KMS-11 (cell line): Measurements from ENCODE around the gene GPA33.

Source experiments
- H2AFZ ChIP-seq: fragments of 200-600 bp; sonication (generic); 2 replicates; pipeline ENCODE4 v1.6.1; 2016; ENCODE audit warnings: antibody characterized with exemption, mixed run types, low read depth
- H3K27ac ChIP-seq: fragments of 200-600 bp; sonication (generic); 2 replicates; pipeline ENCODE4 v1.6.1; 2016; ENCODE audit warnings: mild to moderate bottlenecking, mixed run types
- H3K27me3 ChIP-seq: fragments of 200-600 bp; sonication (generic); 2 replicates; pipeline ENCODE4 v1.6.1; 2017; ENCODE audit warnings: mild to moderate bottlenecking, low read depth, mixed run types, moderate library complexity; ENCODE audit not compliant: insufficient read depth
- H3K36me3 ChIP-seq: fragments of 200-600 bp; sonication (generic); 2 replicates; pipeline ENCODE4 v1.6.1; 2017; ENCODE audit warnings: mild to moderate bottlenecking, mixed run types; ENCODE audit not compliant: insufficient read depth
- H3K4me1 ChIP-seq: fragments of 200-600 bp; sonication (generic); 2 replicates; pipeline ENCODE4 v1.6.1; 2016; ENCODE audit warnings: mild to moderate bottlenecking, low read depth, mixed run types; ENCODE audit not compliant: poor library complexity, severe bottlenecking
- H3K4me2 ChIP-seq: fragments of 200-600 bp; sonication (generic); 2 replicates; pipeline ENCODE4 v1.7.0; 2016; ENCODE audit warnings: mild to moderate bottlenecking, mixed run types
- H3K4me3 ChIP-seq: fragments of 200-600 bp; sonication (generic); IDR thresholded peaks from 2 replicates; pipeline ENCODE4 v1.6.1; 2017; ENCODE audit warnings: low read depth, low read length, mixed read lengths; ENCODE audit not compliant: insufficient read depth
- H3K79me2 ChIP-seq: fragments of 200-600 bp; sonication (generic); 2 replicates; pipeline ENCODE4 v1.6.1; 2016; ENCODE audit warnings: low read depth, mixed run types; ENCODE audit not compliant: insufficient read depth
- H3K9ac ChIP-seq: fragments of 200-600 bp; sonication (generic); 2 replicates; pipeline ENCODE4 v1.6.1; 2016; ENCODE audit warnings: mild to moderate bottlenecking, mixed run types
- H4K20me1 ChIP-seq: fragments of 200-600 bp; sonication (generic); 2 replicates; pipeline ENCODE4 v1.6.1; 2016; ENCODE audit warnings: mild to moderate bottlenecking, mixed run types; ENCODE audit not compliant: insufficient read depth
- TF ChIP-seq, protein P1 (sequence below): fragments of 200-600 bp; sonication (generic); conservative IDR thresholded peaks from 2 replicates; pipeline ENCODE4 v1.6.1; 2017; ENCODE audit warnings: low read depth, mild to moderate bottlenecking, antibody characterized with exemption, low read length, moderate library complexity, mixed read lengths

Gene GPA33

DNA sequence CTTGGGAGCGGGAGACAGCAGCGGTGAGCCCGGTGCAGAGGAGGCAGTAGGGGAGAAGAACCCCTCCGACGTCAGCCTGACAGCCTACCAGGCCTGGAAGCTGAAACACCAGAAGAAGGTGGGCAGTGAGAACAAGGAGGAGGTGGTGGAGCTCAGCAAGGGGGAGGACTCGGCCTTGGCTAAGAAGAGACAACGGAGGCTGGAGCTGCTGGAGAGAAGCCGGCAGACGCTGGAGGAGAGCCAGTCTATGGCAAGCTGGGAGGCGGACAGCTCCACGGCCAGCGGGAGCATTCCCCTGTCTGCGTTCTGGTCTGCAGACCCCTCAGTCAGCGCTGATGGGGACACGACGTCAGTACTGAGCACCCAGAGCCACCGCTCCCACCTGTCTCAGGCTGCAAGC is 36.6 kb upstream of the GPA33 start:
- TF ChIP-seq, protein P1, sequence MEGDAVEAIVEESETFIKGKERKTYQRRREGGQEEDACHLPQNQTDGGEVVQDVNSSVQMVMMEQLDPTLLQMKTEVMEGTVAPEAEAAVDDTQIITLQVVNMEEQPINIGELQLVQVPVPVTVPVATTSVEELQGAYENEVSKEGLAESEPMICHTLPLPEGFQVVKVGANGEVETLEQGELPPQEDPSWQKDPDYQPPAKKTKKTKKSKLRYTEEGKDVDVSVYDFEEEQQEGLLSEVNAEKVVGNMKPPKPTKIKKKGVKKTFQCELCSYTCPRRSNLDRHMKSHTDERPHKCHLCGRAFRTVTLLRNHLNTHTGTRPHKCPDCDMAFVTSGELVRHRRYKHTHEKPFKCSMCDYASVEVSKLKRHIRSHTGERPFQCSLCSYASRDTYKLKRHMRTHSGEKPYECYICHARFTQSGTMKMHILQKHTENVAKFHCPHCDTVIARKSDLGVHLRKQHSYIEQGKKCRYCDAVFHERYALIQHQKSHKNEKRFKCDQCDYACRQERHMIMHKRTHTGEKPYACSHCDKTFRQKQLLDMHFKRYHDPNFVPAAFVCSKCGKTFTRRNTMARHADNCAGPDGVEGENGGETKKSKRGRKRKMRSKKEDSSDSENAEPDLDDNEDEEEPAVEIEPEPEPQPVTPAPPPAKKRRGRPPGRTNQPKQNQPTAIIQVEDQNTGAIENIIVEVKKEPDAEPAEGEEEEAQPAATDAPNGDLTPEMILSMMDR, result no peak
- H3K79me2 ChIP-seq, result no peaks in the 10 kb centered on the region
- H3K4me2 ChIP-seq, result no peak overlapping the region
- no peaks in the 10 kb centered on the region for H3K36me3 ChIP-seq
- H3K4me3 ChIP-seq, result no peak overlapping the region
- H3K27me3 ChIP-seq, result no peaks in the 10 kb centered on the region
- H2AFZ ChIP-seq, result no peak overlapping the region
- no peak overlapping the region for H3K9ac ChIP-seq
- H4K20me1 ChIP-seq, result no peaks in the 10 kb centered on the region
- no peaks in the 10 kb centered on the region for H3K4me1 ChIP-seq
- no peak overlapping the region for H3K27ac ChIP-seq

DNA sequence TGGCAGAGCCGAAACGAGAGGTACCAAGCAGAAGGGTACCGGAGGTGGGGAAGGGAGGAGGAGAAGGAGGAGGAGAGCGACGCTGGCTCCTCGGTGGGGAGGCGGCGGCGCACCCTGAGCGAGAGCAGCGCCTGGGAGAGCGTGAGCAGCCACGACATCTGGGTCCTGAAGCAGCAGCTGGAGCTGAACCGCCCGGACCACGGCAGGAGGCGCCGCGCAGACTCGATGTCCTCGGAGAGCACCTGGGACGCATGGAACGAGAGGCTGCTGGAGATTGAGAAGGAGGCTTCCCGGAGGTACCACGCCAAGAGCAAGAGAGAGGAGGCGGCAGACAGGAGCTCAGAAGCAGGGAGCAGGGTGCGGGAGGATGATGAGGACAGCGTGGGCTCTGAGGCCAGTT is 36.1 kb upstream of the GPA33 start:
- H3K4me1 ChIP-seq, result no peaks in the 10 kb centered on the region
- no peak overlapping the region for H3K27ac ChIP-seq
- H3K27me3 ChIP-seq, result no peaks in the 10 kb centered on the region
- H3K4me3 ChIP-seq, result no peak overlapping the region
- H4K20me1 ChIP-seq, result no peaks in the 10 kb centered on the region
- TF ChIP-seq, protein P1, result no peak
- H3K79me2 ChIP-seq, result no peaks in the 10 kb centered on the region
- H3K36me3 ChIP-seq, result no peaks in the 10 kb centered on the region
- H3K4me2 ChIP-seq, result no peak overlapping the region
- H2AFZ ChIP-seq, result no peak overlapping the region
- H3K9ac ChIP-seq, result no peak overlapping the region

DNA sequence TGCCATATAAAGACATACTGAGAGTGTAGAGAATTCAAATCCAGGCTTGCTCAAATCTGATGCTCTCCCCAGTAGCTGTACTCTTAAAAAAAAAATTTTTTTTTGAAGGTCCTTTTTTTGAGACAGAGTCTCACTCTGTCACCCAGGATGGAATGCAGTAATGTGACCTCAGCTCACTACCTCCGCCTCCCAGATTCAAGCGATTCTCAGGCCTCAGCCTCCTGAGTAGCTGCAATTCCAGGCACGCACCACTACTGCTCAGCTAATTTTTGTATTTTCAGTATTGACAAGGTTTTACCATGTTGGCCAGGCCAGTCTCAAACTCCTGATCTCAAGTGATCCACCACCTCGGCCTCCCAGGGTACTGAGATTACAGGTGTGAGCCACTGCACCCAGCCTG is 32.4 kb upstream of the GPA33 start:
- Histone ChIP-seq H3K4me3 (no peak overlapping the region), H3K27ac (no peak overlapping the region), H3K4me1 (no peaks in the 10 kb centered on the region), H4K20me1 (no peaks in the 10 kb centered on the region), H3K79me2 (no peaks in the 10 kb centered on the region), H2AFZ (no peak overlapping the region), H3K4me2 (no peak overlapping the region), H3K9ac (no peak overlapping the region), H3K27me3 (no peaks in the 10 kb centered on the region), H3K36me3 (no peaks in the 10 kb centered on the region)
- TF ChIP-seq, protein P1, result no peak

DNA sequence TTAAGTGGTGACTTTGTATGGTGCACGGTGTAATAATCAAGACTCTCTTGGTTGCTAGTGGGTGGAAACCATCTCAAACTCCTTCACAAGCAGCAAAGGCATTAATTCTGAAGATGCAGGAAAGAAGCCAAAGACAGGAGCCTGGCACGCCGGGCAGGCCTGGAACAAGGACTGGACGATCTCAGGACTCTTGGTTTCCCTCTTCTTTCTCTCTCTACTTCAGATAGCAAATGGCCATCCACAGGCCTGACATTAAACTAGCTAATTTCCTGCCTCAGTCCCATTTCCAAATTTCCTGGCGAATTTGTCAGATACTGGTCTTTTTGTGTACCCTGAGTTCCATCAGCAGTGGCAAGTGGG is 31.9 kb upstream of the GPA33 start:
- Histone ChIP-seq H3K27ac (no peak overlapping the region), H3K4me3 (no peak overlapping the region), H3K9ac (no peak overlapping the region), H3K79me2 (no peaks in the 10 kb centered on the region), H3K4me1 (no peaks in the 10 kb centered on the region), H3K36me3 (no peaks in the 10 kb centered on the region), H2AFZ (no peak overlapping the region), H3K27me3 (no peaks in the 10 kb centered on the region), H3K4me2 (no peak overlapping the region), H4K20me1 (no peaks in the 10 kb centered on the region)
- TF ChIP-seq, protein P1, result no peak
